A673 (cell line): Measurements from ENCODE around the gene TIAM1. TPM values are rescaled to one million over a fixed set of nuclear protein-coding genes. Genes with fewer than 3 reads are reported as not detected.

Experiments used
- BruUV-seq: library from RNA; stranded (reverse); fragments of 400-500 nt; replicated peaks from 2 replicates; lab custom pipeline; 2021; lab: Mats Ljungman, UMichigan
- CTCF ChIA-PET: fragments of 300-600 bp; sonication (Branson Sonifier 250); formaldehyde crosslinking; loops from one replicate; lab custom pipeline; 2022; ENCODE audit warnings: antibody characterized with exemption; lab: Charles Lee
- POLR2A ChIA-PET: fragments of 300-600 bp; sonication (Branson Sonifier 250); formaldehyde crosslinking; loops from one replicate; lab custom pipeline; 2022; ENCODE audit warnings: antibody characterized with exemption; ENCODE audit not compliant: low non-redundant PET; lab: Charles Lee
- DNase-seq: peaks from one replicate; pipeline ENCODE4 v3.0.0-alpha.2; 2015; ENCODE audit warnings: low spot score
- H3K27ac ChIP-seq: fragments of 200-600 bp; sonication (generic); 2 replicates; pipeline ENCODE4 v1.5.1; 2016; ENCODE audit warnings: mixed run types, low read depth, mild to moderate bottlenecking, mixed read lengths, antibody characterized with exemption, low read length; ENCODE audit not compliant: poor library complexity, severe bottlenecking
- H3K27me3 ChIP-seq: fragments of 200-600 bp; sonication (generic); replicated peaks from 2 replicates; pipeline ENCODE4 v1.6.1; 2017; ENCODE audit warnings: mixed run types, low read depth, mild to moderate bottlenecking, mixed read lengths, antibody characterized with exemption, low read length; ENCODE audit not compliant: insufficient read depth, poor library complexity
- H3K36me3 ChIP-seq: fragments of 200-600 bp; sonication (generic); 2 replicates; pipeline ENCODE4 v1.6.1; 2016; ENCODE audit warnings: mixed run types, mild to moderate bottlenecking, mixed read lengths, antibody characterized with exemption, low read length; ENCODE audit not compliant: insufficient read depth, poor library complexity, severe bottlenecking
- H3K4me1 ChIP-seq: fragments of 200-600 bp; sonication (generic); 2 replicates; pipeline ENCODE4 v1.6.1; 2017; ENCODE audit warnings: mixed run types, mild to moderate bottlenecking, mixed read lengths, antibody characterized with exemption, low read length; ENCODE audit not compliant: insufficient read depth, poor library complexity, severe bottlenecking
- H3K4me3 ChIP-seq: fragments of 200-600 bp; sonication (generic); 2 replicates; pipeline ENCODE4 v1.5.1; 2016; ENCODE audit warnings: low read depth, mixed run types, mild to moderate bottlenecking, mixed read lengths, low read length; ENCODE audit not compliant: poor library complexity, severe bottlenecking
- H3K9me3 ChIP-seq: fragments of 200-600 bp; sonication (generic); 2 replicates; pipeline ENCODE4 v1.6.1; 2016; ENCODE audit warnings: mixed run types, low read depth, mild to moderate bottlenecking, mixed read lengths, antibody characterized with exemption, low read length; ENCODE audit not compliant: poor library complexity, severe bottlenecking
- CTCF ChIP-seq: fragments of 300-800, 200-600 bp; sonication (generic); conservative IDR thresholded peaks from 2 replicates; pipeline ENCODE4 v1.5.1; 2017; ENCODE audit warnings: low read depth, mild to moderate bottlenecking, antibody characterized with exemption, low read length, moderate library complexity, mixed read lengths
- EZH2 ChIP-seq: fragments of 200-600 bp; sonication (generic); IDR thresholded peaks from 2 replicates; pipeline ENCODE4 v1.6.1; 2017; ENCODE audit warnings: borderline replicate concordance, low read depth, mild to moderate bottlenecking, mixed read lengths, antibody characterized with exemption, low read length; ENCODE audit not compliant: poor library complexity, severe bottlenecking
- intact Hi-C: fragments of 100-400 bp; cut with micrococcal nuclease; formaldehyde crosslinking; loops from one replicate; pipeline ENCODE4 v1.10.0; 2022; ENCODE audit not compliant: unreplicated experiment
- total RNA-seq: library from RNA; stranded (reverse); gene quantifications from 2 replicates; pipeline ENCODE4 v1.2.3, GENCODE V29; 2021

The TIAM1 gene
- total RNA-seq, 1 experiment from 2014 or later: 9.6 TPM

GRCh38 chr21:31386006-31386405 lies 41.9 kb upstream of the TIAM1 start:
- BruUV-seq: no TSS peak
- Histone ChIP-seq H3K27ac (no peak overlapping the region), H3K27me3 (no peaks in the 10 kb centered on the region), H3K36me3 (no peaks in the 10 kb centered on the region), H3K4me1 (no peaks in the 10 kb centered on the region), H3K4me3 (no peak overlapping the region), H3K9me3 (no peaks in the 10 kb centered on the region)
- DNase-seq: no peak
- intact Hi-C loops: no loop called here
- CTCF ChIA-PET: no interaction called here
- POLR2A ChIA-PET: interaction anchor here (0.6 kb wide), 1 partner anchor 8 kb away, joined by 5 read pairs; no protein-coding TSS in a partner anchor
- no peak for TF ChIP-seq CTCF
- TF ChIP-seq EZH2: no peak

GRCh38 chr21:31383770-31384169 lies 39.7 kb upstream of the TIAM1 start:
- no peak overlapping the region for H3K4me3 ChIP-seq
- TF ChIP-seq EZH2 (no peak), CTCF (no peak)
- H3K36me3 ChIP-seq: no peaks in the 10 kb centered on the region
- H3K9me3 ChIP-seq: no peaks in the 10 kb centered on the region
- POLR2A ChIA-PET: no interaction called here
- no peaks in the 10 kb centered on the region for H3K4me1 ChIP-seq
- H3K27me3 ChIP-seq: no peaks in the 10 kb centered on the region
- no peak overlapping the region for H3K27ac ChIP-seq
- DNase-seq: no peak
- intact Hi-C loops: no loop called here
- no TSS peak for BruUV-seq
- CTCF ChIA-PET: no interaction called here

- no peak for TF ChIP-seq EZH2
- no peak for TF ChIP-seq CTCF
- Histone ChIP-seq H3K4me1 (no peaks in the 10 kb centered on the region), H3K9me3 (no peaks in the 10 kb centered on the region), H3K4me3 (no peak overlapping the region), H3K27ac (no peak overlapping the region), H3K27me3 (no peaks in the 10 kb centered on the region), H3K36me3 (no peaks in the 10 kb centered on the region)
- ChIA-PET CTCF (no interaction called here), POLR2A (no interaction called here)
- no peak for DNase-seq
- BruUV-seq: no TSS peak
- intact Hi-C loops: no loop called here
Observed at GRCh38 chr21:31382060-31382459, 38.0 kb upstream of the TIAM1 start.
